Endometrium (tissue), 2 donors: ENCODE data around the gene CHIC2.
"Not testable (repeated sequence)": the region's sequence is repeated elsewhere in the genome, so short reads cannot be mapped to it uniquely, and the experiment has no call there.

ENCODE experiments used
- FAIRE-seq: peaks from 2 replicates; lab custom pipeline; 2012; peaks lifted over from hg19 to GRCh38; lab: Jason Lieb, UNC
- donor health status: control.
- donor health status: control.

Gene CHIC2

DNA sequence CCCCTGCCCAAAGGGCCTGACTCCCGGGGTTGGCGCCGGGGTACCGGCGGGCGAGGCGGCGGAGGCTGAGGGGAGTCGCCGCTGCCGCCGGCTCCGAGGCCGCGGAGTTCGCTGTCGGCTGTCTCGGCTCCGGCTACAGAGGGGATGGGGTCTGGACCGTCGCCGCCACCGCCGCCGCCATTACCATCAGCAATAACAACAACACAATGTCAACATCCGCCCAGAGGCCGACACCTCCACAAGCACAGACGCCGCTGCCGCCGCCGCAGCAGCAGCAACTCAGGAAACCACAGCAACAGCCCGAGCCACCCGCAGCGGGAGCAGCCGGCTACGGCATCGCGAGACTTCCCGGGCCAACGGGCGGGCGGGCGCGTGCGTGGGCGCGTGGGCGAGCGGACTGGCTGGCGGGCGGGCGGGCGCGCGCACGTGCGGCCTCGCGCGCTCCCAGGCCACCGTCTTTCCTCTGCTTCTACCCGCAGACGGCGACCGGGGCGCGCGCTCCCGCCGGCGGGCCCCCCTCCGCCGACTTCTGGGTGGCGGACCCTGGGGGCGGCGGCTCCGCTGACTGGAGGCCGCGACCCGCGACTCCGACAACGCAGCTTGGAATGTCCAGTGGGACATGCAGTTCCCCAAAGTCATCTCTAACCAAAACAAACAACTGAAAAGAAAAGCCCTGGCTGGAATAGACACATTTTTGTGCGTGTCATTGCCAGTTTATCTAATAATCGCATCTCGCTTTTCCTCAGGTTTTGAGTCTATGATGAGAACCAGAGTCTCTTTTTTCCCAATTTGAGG, at the start of gene CHIC2:
Gene CHIC2 (minus strand): TSS at position 289 of the 795 bp plus-strand sequence. CDS start 305 bp downstream, outside the sequence.
- FAIRE-seq: peak; percentile 65

- not testable (repeated sequence) for FAIRE-seq
These were observed 48.8 kb upstream of the CHIC2 start for GRCh38 chr4:54113206-54113605.

GRCh38 chr4:54110019-54110416, 45.6 kb upstream of the CHIC2 start:
- no peak for FAIRE-seq

DNA sequence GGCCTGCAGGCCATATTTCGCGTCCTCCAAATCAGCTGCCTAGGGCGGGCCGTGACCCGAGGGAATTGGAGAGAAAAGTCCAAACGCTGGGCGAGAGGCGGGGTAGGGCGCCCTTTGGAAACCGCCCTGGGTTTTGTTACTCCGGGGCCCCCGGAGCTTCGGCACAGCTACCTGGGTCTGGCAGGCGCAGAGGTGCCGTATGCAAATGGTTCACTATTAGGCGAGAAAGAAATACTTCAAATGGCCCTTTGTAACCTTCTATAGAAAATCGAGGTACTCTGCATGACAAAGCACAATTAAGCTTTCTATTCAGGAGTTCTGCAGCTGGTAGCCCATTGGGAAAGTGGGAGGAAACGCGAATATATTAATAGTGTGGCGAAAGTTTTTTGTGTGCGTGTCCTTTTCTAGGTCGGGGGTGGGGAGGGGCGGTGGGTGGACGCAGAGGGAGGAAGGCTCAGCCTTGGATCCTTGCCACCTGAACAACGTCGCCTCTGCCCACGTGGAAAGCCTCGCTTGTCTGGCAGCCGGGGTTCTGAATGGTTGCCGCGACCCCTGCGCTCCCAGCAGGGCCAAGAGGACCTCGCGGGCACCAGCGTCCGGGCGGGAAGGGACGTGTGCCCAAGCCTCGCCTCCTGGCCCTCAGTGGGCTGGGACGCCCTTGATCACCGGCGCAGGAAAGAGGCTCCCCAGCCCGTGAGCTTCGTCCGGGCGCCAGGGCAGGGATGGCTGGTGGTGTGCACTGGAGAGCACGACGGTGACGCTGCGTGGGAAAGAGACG, 45.0 kb upstream of the CHIC2 start:
- FAIRE-seq: no peak

DNA sequence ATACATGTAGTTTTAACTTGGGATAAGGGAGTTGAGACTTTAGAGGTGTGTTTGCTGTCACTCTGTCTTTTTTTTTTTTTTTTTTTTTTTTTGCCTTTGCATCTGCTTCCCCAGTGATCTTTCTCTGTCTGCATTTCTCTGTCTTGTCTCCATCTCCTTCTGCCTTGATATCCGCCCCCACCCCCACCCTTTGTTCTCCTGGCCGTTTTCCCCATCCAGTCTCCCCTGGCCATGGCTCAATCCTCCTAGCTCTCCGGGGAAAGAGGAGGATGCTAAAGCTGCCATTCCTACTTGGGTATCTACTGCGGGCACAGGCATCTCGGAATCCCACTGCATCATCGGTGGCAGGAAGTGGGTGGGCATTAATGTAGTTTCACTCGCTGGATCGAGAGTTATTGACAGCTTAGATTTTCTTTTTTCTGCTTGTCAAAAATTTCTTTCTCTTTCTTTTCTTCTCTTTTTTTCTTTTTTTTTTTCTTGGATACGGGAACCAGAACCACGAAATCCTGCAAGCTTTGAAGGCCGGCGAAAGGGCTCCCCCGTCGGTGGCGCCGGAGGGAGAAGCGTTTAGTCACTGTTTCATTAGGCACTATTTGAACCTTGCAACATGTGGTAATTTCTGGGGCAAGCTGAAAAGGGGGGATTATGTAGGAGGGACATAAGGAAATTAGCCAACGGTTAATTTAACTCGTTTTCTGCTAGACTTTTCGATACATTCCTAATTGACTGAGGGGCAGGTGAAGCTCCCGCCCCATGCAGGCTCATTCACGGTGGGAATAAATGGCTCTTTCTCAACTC, 43.7 kb upstream of the CHIC2 start:
- no peak for FAIRE-seq

GRCh38 chr4:54104907-54105306, 40.5 kb upstream of the CHIC2 start:
- FAIRE-seq: no peak

GRCh38 chr4:54103190-54103574, 38.8 kb upstream of the CHIC2 start:
- no peak for FAIRE-seq

- FAIRE-seq: no peak
These were observed 38.2 kb upstream of the CHIC2 start for GRCh38 chr4:54102531-54103106.

DNA sequence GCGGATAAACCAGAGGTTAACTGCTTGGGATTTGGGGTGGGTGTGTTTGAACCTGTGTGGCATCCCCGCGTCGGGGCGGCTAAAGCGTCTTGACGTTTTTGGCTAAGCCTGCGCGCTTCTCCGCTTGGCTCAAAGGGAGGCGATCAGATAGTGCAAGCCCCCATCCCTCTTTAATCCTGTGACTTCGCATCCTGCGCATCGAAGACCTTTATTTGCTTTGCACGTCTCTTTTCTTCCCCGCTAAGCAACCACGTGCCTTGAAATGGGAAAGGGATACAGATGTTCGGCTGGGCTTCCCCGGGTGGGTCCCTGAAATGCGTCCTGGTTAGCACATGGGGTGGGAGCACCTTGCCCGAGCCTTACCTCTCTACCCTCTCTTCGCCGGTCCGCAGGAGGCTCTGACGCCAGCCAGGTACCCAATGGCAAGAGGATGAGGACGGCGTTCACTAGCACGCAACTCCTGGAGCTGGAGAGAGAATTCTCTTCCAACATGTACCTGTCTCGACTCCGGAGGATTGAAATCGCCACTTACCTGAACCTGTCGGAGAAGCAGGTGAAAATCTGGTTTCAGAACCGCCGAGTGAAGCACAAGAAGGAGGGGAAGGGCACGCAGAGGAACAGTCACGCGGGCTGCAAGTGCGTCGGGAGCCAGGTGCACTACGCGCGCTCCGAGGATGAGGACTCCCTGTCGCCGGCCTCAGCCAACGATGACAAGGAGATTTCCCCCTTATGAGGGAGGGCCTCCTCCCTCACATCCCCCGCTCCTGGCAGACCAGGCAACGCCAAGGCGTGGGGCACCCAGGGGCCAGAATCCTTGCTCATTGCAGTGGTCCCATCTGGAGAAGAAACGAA, 37.0 kb upstream of the CHIC2 start:
- FAIRE-seq: no peak

DNA sequence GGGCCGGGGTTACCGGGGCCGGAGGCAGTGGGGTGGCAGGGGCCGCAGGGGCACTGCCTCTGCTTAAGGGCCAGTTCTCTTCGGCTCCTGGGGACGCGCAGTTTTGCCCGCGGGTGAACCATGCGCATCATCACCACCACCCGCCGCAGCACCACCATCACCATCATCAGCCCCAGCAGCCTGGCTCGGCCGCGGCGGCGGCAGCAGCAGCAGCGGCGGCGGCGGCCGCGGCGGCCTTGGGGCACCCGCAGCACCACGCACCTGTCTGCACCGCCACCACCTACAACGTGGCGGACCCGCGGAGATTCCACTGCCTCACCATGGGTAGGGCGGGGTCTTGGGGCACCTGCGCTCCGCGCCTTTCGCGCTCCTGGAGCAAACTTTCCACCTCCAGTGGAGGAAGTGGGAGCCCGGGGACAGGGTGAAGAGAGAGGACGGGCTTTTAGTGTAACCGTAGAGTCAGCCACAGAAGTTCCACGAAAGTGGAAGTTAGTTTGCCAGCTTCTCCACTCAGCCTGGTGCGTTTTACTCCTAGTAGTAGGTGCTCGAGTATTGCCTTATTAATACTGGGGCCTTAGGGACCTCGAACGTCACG, 36.3 kb upstream of the CHIC2 start:
- FAIRE-seq: no peak

DNA sequence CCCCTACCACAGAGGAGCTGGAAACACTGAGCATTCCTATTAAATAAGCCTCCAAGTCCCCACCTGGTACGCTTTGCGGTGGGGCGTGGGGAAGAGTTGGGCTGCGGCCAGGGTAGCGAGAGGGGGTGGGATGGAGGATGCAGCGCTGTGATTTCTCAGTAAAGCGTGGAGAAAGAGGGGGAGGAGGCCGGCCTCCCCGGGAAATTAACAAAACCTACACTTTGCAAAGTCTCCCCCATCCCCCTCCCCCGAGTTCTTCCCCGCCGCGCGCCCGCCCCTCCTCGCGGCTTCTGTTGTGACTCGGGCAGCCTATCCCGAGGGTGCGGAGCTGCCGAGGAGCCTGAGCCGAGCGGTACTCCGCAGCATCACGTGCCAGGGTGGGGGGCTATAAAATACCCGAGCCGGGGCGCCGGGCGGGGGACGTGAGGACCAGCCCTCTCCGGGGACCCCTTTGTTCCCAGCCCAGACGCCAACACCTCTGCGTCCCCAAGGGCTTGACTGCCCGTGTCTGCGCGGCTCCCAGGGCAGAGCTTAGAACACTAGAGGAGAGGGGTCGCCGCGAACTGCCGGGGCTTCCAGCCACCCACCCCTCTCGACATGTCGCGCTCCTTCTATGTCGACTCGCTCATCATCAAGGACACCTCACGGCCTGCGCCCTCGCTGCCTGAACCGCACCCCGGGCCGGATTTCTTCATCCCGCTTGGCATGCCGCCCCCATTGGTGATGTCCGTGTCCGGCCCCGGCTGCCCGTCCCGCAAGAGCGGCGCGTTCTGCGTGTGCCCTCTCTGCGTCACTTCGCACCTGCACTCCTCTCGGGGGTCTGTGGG, 35.6 kb upstream of the CHIC2 start, which contains the start of gene GSX2:
Gene GSX2 (plus strand): TSS at position 416 of the 827 bp plus-strand sequence. CDS start 182 bp downstream, at position 598.
- FAIRE-seq: no peak

GRCh38 chr4:54099287-54099747, 34.9 kb upstream of the CHIC2 start:
- no peak for FAIRE-seq

GRCh38 chr4:54098375-54098774, 34.0 kb upstream of the CHIC2 start:
- FAIRE-seq: no peak

- no peak for FAIRE-seq
These were observed 32.7 kb upstream of the CHIC2 start for GRCh38 chr4:54097152-54097551.

DNA sequence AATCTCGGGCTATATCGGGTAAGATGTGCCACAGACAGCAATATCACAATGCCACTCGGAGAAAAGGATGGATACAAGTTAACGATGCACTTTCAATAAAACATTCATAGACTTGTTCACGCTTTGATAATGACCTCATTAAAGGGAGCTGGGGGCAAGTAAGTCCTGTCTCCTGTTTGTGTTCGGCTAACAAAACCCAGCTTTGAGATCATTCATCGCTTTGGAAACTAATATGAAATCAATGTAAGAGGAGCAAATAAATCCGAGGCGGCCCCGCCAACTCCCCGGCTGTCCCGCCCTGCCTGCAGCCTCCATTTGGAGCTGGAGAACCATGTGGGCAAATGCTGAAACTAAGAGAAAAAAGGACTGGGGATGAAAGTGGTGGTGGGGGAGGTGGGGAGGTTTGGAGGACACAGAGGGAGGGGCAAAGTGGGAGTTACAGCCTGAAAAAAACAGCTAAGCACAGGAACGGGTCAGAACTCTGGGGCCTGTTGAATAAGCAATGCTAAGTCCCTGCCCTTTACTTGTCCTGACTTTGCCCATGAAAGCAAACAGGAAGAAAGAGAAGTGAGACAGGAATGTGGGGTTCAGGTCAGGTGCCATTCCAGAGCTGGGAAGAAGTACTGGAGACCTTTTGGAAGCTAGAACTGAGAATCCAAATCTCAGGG, 32.0 kb upstream of the CHIC2 start:
- FAIRE-seq: no peak

- no peak for FAIRE-seq
These were observed 30.9 kb upstream of the CHIC2 start for GRCh38 chr4:54095110-54095825.

GRCh38 chr4:54094451-54094850, 30.0 kb upstream of the CHIC2 start:
- FAIRE-seq: no peak
